DLD1 (cell line): ENCODE measurements around the gene C1orf74.

Experiments used
- in situ Hi-C: cut with HindIII; loops from 2 replicates; pipeline ENCODE4 v1.10.0; 2017; ENCODE audit warnings: low sequenced_read_pairs

The C1orf74 gene

DNA sequence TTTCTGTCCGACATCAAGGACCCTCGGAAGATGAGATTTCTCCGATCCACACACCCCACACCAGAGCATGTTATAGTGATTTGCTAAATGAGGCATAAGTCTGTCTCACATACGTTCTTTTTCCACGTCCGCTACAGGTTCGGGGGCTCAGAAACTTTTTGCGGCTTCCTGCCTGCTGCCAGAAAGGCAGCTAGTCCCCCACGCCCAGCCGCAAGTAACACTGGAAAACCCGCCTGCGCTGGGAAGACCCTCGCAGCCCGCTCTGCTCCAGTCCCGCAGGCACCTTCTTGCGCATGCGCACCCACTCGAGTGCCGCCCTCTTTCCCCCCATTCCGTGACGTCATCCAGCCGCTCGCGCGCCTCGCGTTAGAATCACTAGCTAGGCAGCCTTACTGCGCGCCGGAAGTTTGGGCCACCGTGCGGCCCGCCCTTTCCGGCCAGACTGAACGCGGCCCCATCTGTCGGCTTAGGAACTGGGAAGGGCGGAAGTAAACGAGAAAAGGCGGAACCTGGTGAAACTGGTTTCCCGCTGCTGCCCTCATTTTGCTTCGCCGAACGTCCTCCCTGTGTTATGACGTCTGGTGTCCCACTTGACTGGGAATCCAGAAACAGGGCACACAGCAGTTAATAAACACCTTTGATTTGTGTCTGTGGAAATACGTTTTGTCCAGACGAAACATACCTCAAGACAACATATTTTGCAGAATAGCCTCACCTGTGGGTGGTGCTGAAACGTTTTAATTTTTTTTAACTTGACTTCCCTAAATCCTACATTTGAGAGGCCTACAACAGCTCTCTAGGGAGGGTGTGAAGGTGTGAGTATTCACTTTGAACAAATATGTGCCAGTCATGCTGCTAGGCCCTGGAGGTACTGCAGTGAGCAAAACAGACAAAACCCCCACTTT, at the start of gene C1orf74:
C1orf74 (minus strand) TSS at position 295 of the 905 bp plus-strand sequence. CDS start 925 bp downstream, outside the sequence.
- in situ Hi-C loops, result no loop called here

DNA sequence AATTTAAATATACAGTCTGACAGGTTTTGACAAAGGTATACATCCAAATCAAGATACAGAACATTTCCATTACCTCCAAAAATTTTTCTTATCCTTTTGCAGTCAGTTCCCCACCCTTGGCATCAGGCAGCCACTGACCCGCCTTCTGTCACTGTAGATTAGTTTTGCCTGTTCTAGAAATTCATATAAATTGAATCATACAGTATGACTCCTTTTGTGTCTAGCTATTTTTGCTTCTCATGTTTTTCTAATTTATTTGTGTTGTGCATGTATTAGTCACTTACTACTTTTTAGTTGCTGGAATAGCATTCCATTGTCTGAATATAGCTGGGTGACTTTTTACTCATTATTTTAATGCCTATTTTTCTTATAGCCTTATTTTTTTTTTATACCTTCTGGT, 47.3 kb upstream of the C1orf74 start:
- in situ Hi-C loops, result no loop called here

- in situ Hi-C loops, result no loop called here
Measured at GRCh38 chr1:209830722-209831121, 46.4 kb upstream of the C1orf74 start.

DNA sequence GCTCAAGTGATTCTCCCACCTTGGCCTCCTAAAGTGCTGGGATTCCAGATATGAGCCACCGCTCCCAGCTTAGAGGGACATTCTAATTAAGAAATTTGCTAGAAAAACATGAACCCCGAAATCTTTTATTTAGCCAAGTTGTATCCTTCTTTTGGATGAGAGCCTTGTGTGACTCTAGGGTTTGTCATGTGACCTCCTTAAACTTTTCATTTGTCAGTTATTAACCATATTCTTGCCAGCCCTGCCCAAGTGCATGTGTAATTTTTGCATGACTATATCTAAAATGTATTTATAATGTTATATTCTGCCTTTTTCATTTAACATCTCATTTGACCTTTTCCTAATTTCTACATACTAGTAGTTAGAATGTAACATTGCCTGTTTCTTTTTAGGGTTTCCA, 45.4 kb upstream of the C1orf74 start:
- in situ Hi-C loops, result no loop called here

DNA sequence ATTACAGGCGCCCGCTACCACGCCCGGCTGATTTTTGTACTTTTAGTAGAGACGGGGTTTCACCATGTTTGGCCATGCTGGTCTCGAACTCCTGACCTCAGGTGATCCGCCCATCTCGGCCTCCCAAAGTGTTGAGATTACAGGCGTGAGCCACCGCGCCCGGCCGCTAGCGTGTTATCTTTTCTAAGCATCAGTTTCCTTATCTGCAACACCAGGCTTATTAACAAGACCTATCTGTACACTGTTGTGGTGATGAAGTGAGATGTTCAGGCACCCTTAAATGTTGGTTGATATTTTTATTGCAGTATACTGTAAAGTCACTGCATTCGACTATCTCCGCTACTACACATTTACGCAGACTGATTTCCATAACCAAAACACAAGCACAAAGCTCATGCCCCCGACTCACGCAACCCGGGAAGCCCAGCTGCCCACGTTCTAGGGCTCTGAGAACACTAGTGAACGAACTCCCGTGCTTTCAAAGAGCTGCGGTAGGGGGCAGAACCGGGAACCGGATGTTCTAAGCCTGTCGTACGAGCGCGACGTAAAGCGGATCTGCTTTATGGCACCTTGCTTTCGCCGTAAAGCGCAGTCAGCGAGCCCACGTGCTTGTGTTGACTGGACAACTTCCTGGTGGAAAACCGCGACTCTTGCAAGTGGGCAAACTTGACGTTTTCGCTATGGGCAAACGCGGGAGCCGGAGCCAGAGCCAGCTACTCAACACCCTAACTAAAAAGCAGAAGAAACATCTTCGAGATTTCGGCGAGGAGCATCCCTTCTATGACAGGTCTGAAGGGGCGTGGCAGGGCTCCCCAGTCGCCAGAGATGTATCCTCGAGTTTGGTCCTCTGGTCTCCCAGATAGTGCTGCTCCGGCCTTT, 43.3 kb upstream of the C1orf74 start, which contains the start of gene UTP25:
UTP25 (plus strand) TSS at position 589 of the 879 bp plus-strand sequence; CDS start at position 681, 92 bp downstream.
- in situ Hi-C loops, result no loop called here

DNA sequence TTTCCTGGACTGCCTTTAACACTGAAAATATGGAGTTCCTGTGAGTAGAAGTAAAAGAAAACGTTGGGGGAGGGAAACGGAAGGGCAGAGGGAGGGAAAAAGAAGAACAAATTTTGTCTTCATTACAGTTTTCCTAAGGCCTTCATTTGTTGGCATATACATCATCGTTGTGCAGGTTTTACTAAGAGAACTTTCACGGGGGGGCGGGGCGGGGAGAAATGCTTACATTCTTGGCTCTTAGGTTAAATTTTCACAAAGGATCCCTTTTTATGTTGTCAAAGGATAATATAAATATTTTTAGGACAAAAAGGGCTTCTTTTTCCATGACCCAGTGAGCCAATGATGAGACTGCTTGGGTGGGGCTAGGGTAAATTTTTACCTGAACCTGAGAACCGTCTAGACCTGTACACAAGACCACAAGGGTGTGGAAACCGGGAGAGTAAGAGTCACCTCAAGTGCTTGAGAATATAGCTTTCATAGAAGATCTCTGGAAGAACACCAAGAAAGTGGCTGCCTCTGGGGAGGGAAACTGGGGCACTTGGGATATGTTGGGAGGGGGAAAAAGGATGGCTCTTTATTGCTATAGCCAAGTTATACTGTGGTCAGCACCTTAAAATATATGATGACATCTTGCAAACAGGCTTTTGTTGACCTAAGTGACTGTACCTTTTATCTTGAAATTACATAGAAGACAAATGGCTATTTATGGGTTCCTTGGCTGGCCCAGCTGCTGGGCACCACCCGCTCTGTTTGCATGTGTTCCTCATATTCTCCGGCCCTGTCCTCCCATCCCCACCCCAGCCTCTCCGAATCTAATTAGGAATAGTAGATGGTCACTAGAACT, 41.5 kb upstream of the C1orf74 start:
- in situ Hi-C loops, result no loop called here

DNA sequence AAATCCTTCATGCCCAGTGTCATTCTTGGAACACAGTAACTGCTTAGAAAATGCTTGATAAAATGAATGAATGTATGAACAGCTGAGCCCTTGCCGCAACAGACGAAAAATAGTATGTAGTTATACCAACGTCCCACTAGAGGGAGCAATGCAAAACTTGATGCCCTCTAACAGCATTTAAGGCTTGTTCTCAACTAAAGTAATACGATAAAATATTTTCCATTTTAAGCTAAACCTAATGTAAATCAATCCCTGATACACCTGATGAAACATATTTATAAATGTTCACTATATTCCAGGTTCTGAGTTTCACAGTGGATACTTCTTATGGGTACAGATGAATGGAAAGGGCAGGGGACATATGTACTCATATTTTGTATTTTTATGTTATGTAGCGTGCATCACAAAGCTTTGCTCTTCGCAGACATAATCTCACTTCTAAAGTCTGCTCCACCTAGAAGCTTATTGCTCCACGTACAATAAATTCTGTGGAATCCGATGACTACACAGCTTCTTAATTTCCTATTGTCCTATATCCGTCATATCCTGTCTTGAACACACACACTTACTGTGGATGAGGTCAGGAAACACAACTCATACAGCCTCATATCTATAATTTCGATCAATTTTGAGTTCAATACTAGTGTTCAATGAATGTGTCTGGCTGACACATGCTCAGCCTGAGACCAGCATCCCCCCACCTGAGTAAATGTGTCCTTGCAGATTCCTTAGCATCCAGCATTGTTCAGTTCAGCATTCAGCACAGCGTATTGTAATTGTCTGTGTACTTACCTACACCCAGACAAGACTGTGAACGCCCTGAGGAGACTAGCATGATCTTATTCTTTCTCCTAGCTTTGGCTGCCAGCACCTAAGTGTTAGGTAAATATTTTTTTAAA, 39.0 kb upstream of the C1orf74 start:
- in situ Hi-C loops, result no loop called here

GRCh38 chr1:209822706-209823105, 38.3 kb upstream of the C1orf74 start:
- in situ Hi-C loops, result no loop called here

GRCh38 chr1:209820986-209821385, 36.6 kb upstream of the C1orf74 start:
- in situ Hi-C loops, result no loop called here

DNA sequence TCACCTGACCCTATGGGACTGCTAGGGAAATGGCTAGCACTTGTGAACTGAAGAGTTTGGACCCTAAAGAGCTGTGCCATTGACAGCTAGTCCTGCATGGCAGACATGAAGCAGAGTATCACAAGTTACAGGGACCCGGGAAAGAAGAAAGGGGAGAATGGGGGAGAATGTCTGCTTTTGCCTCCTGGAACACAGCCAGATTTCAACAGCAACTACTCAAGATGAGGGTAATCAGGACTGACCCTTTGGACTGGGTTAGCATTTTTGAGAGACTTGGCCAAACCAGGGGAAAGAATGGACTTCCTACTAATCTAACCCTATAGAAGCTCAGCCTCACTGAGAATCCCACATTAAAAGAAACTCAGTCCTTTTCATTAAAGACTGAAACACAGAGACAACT, 34.7 kb upstream of the C1orf74 start:
- in situ Hi-C loops, result no loop called here

- in situ Hi-C loops, result no loop called here
Measured at GRCh38 chr1:209817691-209818090, 33.3 kb upstream of the C1orf74 start.

GRCh38 chr1:209816923-209817322, 32.6 kb upstream of the C1orf74 start:
- in situ Hi-C loops, result no loop called here

- in situ Hi-C loops, result no loop called here
Measured at GRCh38 chr1:209815931-209816341, 31.6 kb upstream of the C1orf74 start.

DNA sequence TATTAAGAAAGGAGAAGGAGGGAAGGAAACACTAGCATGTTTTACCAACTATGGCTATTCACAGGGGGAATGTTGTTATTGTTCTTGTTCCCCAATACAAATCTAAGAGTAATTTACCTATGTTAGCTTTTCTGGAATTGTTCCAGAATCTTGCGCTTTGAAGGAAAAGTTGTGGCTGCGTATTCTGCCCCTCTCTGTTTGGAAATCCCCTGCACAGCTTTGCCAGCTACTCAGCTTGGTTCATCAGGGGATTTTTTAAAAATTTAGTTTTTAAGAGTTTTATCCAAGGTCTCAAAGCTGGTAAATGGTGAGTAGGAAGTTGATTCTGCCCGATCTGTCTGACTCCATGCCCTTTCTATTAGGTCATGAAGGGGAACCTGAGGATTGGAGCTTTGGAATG, 31.1 kb upstream of the C1orf74 start:
- in situ Hi-C loops, result no loop called here

DNA sequence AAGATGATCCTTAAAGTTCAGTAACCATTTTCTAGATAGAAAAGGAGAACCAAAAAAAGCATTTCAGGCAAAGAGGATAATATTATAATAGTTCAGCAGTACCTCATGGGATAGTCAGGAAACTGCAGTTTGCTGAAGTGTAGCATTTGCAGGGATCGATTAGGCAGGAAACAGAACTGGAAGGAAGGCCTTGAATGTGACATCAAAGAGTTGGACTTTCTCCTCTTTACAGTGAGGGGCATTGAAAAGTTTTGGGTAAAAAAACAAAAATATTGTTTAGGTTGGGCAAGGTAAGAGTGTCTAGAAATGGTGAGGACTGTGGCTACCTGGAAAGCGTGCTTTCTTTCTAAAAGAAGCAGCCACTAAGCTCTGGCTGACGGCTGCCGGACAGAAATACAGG, 29.5 kb upstream of the C1orf74 start:
- in situ Hi-C loops, result no loop called here

DNA sequence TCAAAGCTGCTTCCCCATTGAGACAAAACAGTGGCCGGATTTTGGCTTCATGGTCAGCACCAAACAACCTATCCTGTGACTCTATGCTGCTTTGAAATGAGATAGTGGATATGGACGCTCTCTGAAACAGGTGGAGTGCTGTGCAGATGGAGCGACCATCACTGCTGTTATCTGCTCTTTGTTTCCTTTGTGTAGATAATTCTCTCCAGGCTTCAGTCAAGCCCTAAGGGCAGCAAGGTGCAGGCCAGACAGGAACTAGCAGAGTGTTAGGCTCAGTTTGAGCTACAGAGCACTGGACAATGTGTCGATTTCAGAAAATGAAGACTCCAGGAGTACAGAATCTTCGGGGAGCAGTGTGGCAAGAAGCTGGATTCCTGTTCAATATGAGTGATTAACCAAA, 26.4 kb upstream of the C1orf74 start:
- in situ Hi-C loops, result no loop called here

- in situ Hi-C loops, result no loop called here
Measured at GRCh38 chr1:209809611-209810010, 25.3 kb upstream of the C1orf74 start.

GRCh38 chr1:209808059-209808581, 23.8 kb upstream of the C1orf74 start:
- in situ Hi-C loops, result no loop called here

- in situ Hi-C loops, result no loop called here
Measured at GRCh38 chr1:209807509-209807908, 23.1 kb upstream of the C1orf74 start.
